K562 (cell line): Measurements from ENCODE around the gene CFAP97D2. TPM values are rescaled to one million over a fixed set of nuclear protein-coding genes. Genes with fewer than 3 reads are reported as not detected.

ENCODE experiments used
- ATAC-seq: fragments of 200-7000 bp; cut with Tn5 transposase; 3 replicates; pipeline ENCODE4 v1.9.1; 2020; ENCODE audit warnings: moderate library complexity
- BruUV-seq: library from RNA; stranded (reverse); fragments of 400-500 nt; replicated peaks from 2 replicates; lab custom pipeline; 2021; lab: Mats Ljungman, UMichigan
- CTCF ChIA-PET: fragments of 300-600 bp; formaldehyde crosslinking; extraction: SDS; loops from one replicate; lab custom pipeline; 2021; ENCODE audit warnings: low intra/inter-chr PET ratio; lab: Yijun Ruan, JAX
- POLR2A ChIA-PET: fragments of 300-600, 350-650 bp; sonication (Branson Sonifier 250); formaldehyde crosslinking; extraction: SDS; loops from one replicate; lab custom pipeline; 2021; ENCODE audit warnings: antibody characterized with exemption, inconsistent platforms; lab: Yijun Ruan, JAX
- DNase-seq, 4 experiments: peaks; one replicate each; pipeline versions ENCODE4 v3.0.0 to v3.0.0-alpha.2; 2011 to 2018; ENCODE audit warnings: low spot score in 3 of 4, mixed read lengths in 3 of 4; ENCODE audit errors: extremely low read depth in 1 of 4
- FAIRE-seq: peaks from 2 replicates; lab custom pipeline; 2011; peaks lifted over from hg19 to GRCh38; lab: Jason Lieb, UNC
- H2AFZ ChIP-seq: 2 replicates; pipeline ENCODE4 v1.6.0; 2011; ENCODE audit warnings: low read depth, low read length, control low read depth, inconsistent platforms
- H3K27ac ChIP-seq: fragments of 200-600 bp; 3 replicates; pipeline ENCODE4 v1.8.0; 2011; ENCODE audit warnings: low read depth, mild to moderate bottlenecking, control low read depth, inconsistent platforms, low read length, moderate library complexity, mixed read lengths; ENCODE audit errors: extremely low read depth
- H3K27me3 ChIP-seq, 2 experiments: fragments of 300-600 bp in 1 of 2; 2 replicates in 1 of 2; 3 replicates in 1 of 2; pipeline versions ENCODE4 v1.6.0 to v1.8.0; 2011; ENCODE audit warnings: inconsistent platforms in 2 of 2, low read length in 2 of 2, mild to moderate bottlenecking in 1 of 2, mixed read lengths in 1 of 2, moderate library complexity in 1 of 2; ENCODE audit not compliant: control insufficient read depth in 2 of 2, insufficient read depth in 2 of 2
- H3K36me3 ChIP-seq: fragments of 300-600 bp; 3 replicates; pipeline ENCODE4 v1.8.0; 2011; ENCODE audit warnings: mild to moderate bottlenecking, low read length, inconsistent platforms; ENCODE audit not compliant: control insufficient read depth, insufficient read depth
- H3K4me1 ChIP-seq, 2 experiments: fragments of 200-600 bp in 1 of 2; replicated peaks in 1 of 2; 2 replicates in 1 of 2; 3 replicates in 1 of 2; pipeline versions ENCODE4 v1.5.1 to v1.8.0; 2011; ENCODE audit warnings: inconsistent platforms in 2 of 2, low read length in 2 of 2, mild to moderate bottlenecking in 1 of 2, mixed read lengths in 1 of 2, moderate library complexity in 1 of 2; ENCODE audit not compliant: control insufficient read depth in 2 of 2, insufficient read depth in 2 of 2
- H3K4me2 ChIP-seq: 2 replicates; pipeline ENCODE4 v1.6.1; 2011; ENCODE audit warnings: low read length, control low read depth, inconsistent platforms, mixed read lengths; ENCODE audit not compliant: insufficient read depth
- H3K4me3 ChIP-seq: fragments of 200-600 bp; sonication (generic), shearing (Covaris generic); 2 replicates; pipeline ENCODE4 v1.5.1; 2016; ENCODE audit warnings: control low read depth, inconsistent platforms
- H3K79me2 ChIP-seq: fragments of 200-600 bp; 3 replicates; pipeline ENCODE4 v1.8.0; 2011; ENCODE audit warnings: low read length, inconsistent platforms; ENCODE audit not compliant: control insufficient read depth, insufficient read depth
- H3K9ac ChIP-seq, 2 experiments: 2 replicates each; pipeline versions ENCODE4 v1.6.0 to v1.6.1; 2011; ENCODE audit warnings: low read depth in 2 of 2, low read length in 2 of 2, control low read depth in 1 of 2, inconsistent platforms in 1 of 2, mild to moderate bottlenecking in 1 of 2, mixed read lengths in 1 of 2; ENCODE audit not compliant: insufficient read depth in 1 of 2
- H3K9me1 ChIP-seq: one replicate; pipeline ENCODE4 v1.6.0; 2011; ENCODE audit warnings: inconsistent platforms, mild to moderate bottlenecking, low read length, moderate library complexity; ENCODE audit not compliant: control insufficient read depth, insufficient read depth
- H3K9me3 ChIP-seq: replicated peaks from 2 replicates; pipeline ENCODE4 v1.5.1; 2011; ENCODE audit warnings: low read depth, low read length, inconsistent platforms; ENCODE audit not compliant: control insufficient read depth, insufficient read depth
- H4K20me1 ChIP-seq: replicated peaks from 2 replicates; pipeline ENCODE4 v1.6.1; 2011; ENCODE audit warnings: low read length, inconsistent platforms, mixed read lengths; ENCODE audit not compliant: control insufficient read depth, insufficient read depth
- CBFB ChIP-seq: sonication (generic); formaldehyde crosslinking; IDR thresholded peaks from 2 replicates; pipeline ENCODE4 v1.4.0; 2020; ENCODE audit warnings: mild to moderate bottlenecking, missing genetic modification reagents
- DNMT1 ChIP-seq: fragments of 450-650 bp; IDR thresholded peaks from 2 replicates; pipeline ENCODE4 v1.6.1; 2016; ENCODE audit warnings: antibody characterized with exemption, mild to moderate bottlenecking
- GATA2 ChIP-seq: sonication (generic); formaldehyde crosslinking; IDR thresholded peaks from 2 replicates; pipeline ENCODE4 v1.4.0; 2020; ENCODE audit warnings: mild to moderate bottlenecking, missing genetic modification reagents
- KDM2B ChIP-seq: fragments of 250-450 bp; sonication (Bioruptor Pico); IDR thresholded peaks from 2 replicates; pipeline ENCODE4 v1.8.0; 2021; ENCODE audit warnings: mild to moderate bottlenecking, moderate library complexity
- LEF1 ChIP-seq: fragments of 450-650 bp; IDR thresholded peaks from 2 replicates; pipeline ENCODE4 v1.6.1; 2016; ENCODE audit warnings: mild to moderate bottlenecking
- MYBL2 ChIP-seq, 2 experiments: fragments of 450-650 bp in 1 of 2; sonication (generic) in 1 of 2; formaldehyde crosslinking in 1 of 2; IDR thresholded peaks; 2 replicates each; pipeline versions ENCODE4 v1.6.1 to v1.8.1; 2017 to 2022; ENCODE audit warnings: borderline replicate concordance in 1 of 2, inconsistent platforms in 1 of 2, low read depth in 1 of 2, mild to moderate bottlenecking in 1 of 2, missing genetic modification reagents in 1 of 2, moderate library complexity in 1 of 2
- NR2F6 ChIP-seq: fragments of 450-650 bp; formaldehyde crosslinking; IDR thresholded peaks from 2 replicates; pipeline ENCODE4 v1.4.0; 2020; ENCODE audit warnings: mild to moderate bottlenecking
- POLR2H ChIP-seq: IDR thresholded peaks from 2 replicates; pipeline ENCODE4 v1.6.1; 2016; ENCODE audit warnings: missing genetic modification characterization, low read depth, mild to moderate bottlenecking, control low read depth, missing compliant biosample characterization, moderate library complexity
- POLR3A ChIP-seq: IDR thresholded peaks from 2 replicates; pipeline ENCODE4 v1.6.1; 2011; ENCODE audit warnings: borderline replicate concordance, mild to moderate bottlenecking, moderate library complexity; ENCODE audit not compliant: insufficient read length, insufficient read depth; ENCODE audit errors: extremely low read depth
- RUNX1 ChIP-seq: sonication (generic); IDR thresholded peaks from 2 replicates; pipeline ENCODE4 v1.6.1; 2016; ENCODE audit warnings: antibody characterized with exemption, low read depth
- SMARCE1 ChIP-seq: fragments of 450-650 bp; IDR thresholded peaks from 2 replicates; pipeline ENCODE4 v1.7.1; 2016; ENCODE audit warnings: mild to moderate bottlenecking
- ZFP36 ChIP-seq: fragments of 150-350 bp; IDR thresholded peaks from 2 replicates; pipeline ENCODE4 v1.6.1; 2018; ENCODE audit warnings: low read length, low read depth; ENCODE audit not compliant: partially characterized antibody
- WGBS: fragments of 100-300 bp; shearing (Covaris generic); methylation state at CpG from one replicate; pipeline ENCODE4 v1.1.6; 2016; ENCODE audit warnings: low coverage, mixed read lengths; ENCODE audit not compliant: insufficient coverage; ENCODE audit errors: missing lambda C conversion rate; 5-methylcytosine and 5-hydroxymethylcytosine counted together
- in situ Hi-C: fragments of 300-500 bp; cut with MboI; formaldehyde crosslinking; loops from 4 replicates; pipeline ENCODE4 v1.15.0; 2018; ENCODE audit warnings: inconsistent platforms, mixed read lengths
- intact Hi-C: fragments of 100-400 bp; cut with micrococcal nuclease; formaldehyde crosslinking; loops from 2 replicates; pipeline ENCODE4 v1.14.2; 2022
- polyA plus RNA-seq, 8 experiments: library from polyadenylated mRNA; depleted of rRNA in 4 of 8; stranded (reverse) in 5 of 8; unstranded in 3 of 8; fragments of >200 nt; fragmentation: Nextera tagmentation in 2 of 8; fragmentation: Illumina TruSeq in 1 of 8; extraction: Ambion mirVana in 2 of 8; extraction: Trizol in 1 of 8; gene quantifications; 2 replicates each; pipeline versions ENCODE4 v1.2.1 to v1.2.3, GENCODE V29; 2011 to 2014; ENCODE audit warnings: inconsistent platforms in 1 of 8, missing spikeins in 1 of 8
- total RNA-seq, 7 experiments: library from RNA; depleted of rRNA in 6 of 7; stranded (reverse); fragments of >200 nt in 6 of 7; fragmentation: Illumina TruSeq in 2 of 7; extraction: Trizol in 2 of 7; gene quantifications; 2 replicates each; pipeline versions ENCODE4 v1.2.1 to v1.2.3, GENCODE V29; 2011 to 2021; ENCODE audit warnings: low replicate concordance in 1 of 7
- TF ChIP-seq, protein P1 (sequence below): fragments of 250-450 bp; sonication (Bioruptor Pico); IDR thresholded peaks from 2 replicates; pipeline ENCODE4 v1.4.0; 2020; ENCODE audit warnings: borderline replicate concordance
- TF ChIP-seq, protein P2 (sequence below): IDR thresholded peaks from 2 replicates; pipeline ENCODE4 v1.6.1; 2012; ENCODE audit warnings: low read depth, low read length, improper control_type of control experiment, borderline replicate concordance
- TF ChIP-seq, protein P3 (sequence below): fragments of 450-650 bp; IDR thresholded peaks from 2 replicates; pipeline ENCODE4 v1.6.1; 2016; ENCODE audit warnings: missing biosample characterization, missing genetic modification characterization

Gene CFAP97D2
- total and polyA plus RNA-seq, 9 of the 15 experiments (the other 6 are each of a cell fraction or from before 2014, with no cell fraction given): not detected

DNA sequence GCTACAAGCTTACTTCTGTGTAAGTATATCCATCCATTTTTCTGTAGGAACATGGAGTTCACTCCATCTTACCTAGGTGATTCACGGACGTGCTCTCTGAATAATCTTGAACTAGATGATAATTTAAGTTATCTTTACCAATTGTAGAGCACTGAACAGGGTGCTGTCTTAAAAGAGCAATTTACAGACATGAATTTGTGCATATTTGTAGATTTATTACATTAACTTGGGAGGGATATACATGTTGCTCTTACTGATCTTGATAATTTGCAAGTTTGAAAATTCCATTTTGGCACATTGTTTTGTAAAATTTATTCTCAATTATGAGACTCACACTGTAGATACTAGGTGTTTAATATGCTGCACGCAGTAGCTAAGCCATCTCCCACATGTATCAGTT lies 64.9 kb downstream of the CFAP97D2 start:
- in situ Hi-C loops: no loop called here
- CTCF ChIA-PET: no interaction called here
- TF ChIP-seq KDM2B (no peak), SMARCE1 (no peak), LEF1 (no peak), POLR2H (tag) (no peak), MYBL2 (IDR thresholded peaks at IDR 0.05; ENCODE audit: low read depth) (no peak), MYBL2 (CRISPR knock-in tag; IDR thresholded peaks at IDR 0.05; ENCODE audit: borderline replicate concordance) (no peak), NR2F6 (CRISPR knock-in tag) (no peak), POLR3A (no peak), DNMT1 (no peak), RUNX1 (no peak), ZFP36 (no peak), CBFB (CRISPR knock-in tag) (no peak), GATA2 (CRISPR knock-in tag) (no peak)
- TF ChIP-seq, protein P1, sequence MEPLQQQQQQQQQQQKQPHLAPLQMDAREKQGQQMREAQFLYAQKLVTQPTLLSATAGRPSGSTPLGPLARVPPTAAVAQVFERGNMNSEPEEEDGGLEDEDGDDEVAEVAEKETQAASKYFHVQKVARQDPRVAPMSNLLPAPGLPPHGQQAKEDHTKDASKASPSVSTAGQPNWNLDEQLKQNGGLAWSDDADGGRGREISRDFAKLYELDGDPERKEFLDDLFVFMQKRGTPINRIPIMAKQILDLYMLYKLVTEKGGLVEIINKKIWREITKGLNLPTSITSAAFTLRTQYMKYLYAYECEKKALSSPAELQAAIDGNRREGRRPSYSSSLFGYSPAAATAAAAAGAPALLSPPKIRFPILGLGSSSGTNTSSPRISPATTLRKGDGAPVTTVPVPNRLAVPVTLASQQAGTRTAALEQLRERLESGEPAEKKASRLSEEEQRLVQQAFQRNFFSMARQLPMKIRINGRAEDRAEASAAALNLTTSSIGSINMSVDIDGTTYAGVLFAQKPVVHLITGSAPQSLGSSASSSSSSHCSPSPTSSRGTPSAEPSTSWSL (CRISPR knock-in tag): no peak
- TF ChIP-seq, protein P2, sequence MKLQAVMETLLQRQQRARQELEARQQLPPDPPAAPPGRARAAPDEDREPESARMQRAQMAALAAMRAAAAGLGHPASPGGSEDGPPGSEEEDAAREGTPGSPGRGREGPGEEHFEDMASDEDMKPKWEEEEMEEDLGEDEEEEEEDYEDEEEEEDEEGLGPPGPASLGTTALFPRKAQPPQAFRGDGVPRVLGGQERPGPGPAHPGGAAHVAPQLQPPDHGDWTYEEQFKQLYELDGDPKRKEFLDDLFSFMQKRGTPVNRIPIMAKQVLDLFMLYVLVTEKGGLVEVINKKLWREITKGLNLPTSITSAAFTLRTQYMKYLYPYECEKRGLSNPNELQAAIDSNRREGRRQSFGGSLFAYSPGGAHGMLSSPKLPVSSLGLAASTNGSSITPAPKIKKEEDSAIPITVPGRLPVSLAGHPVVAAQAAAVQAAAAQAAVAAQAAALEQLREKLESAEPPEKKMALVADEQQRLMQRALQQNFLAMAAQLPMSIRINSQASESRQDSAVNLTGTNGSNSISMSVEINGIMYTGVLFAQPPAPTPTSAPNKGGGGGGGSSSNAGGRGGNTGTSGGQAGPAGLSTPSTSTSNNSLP: no peak
- TF ChIP-seq, protein P3, sequence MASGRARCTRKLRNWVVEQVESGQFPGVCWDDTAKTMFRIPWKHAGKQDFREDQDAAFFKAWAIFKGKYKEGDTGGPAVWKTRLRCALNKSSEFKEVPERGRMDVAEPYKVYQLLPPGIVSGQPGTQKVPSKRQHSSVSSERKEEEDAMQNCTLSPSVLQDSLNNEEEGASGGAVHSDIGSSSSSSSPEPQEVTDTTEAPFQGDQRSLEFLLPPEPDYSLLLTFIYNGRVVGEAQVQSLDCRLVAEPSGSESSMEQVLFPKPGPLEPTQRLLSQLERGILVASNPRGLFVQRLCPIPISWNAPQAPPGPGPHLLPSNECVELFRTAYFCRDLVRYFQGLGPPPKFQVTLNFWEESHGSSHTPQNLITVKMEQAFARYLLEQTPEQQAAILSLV (tag): no peak

More for the DNA sequence above, 64.9 kb downstream of the CFAP97D2 start:
- Histone ChIP-seq H3K9me3 (no peaks in the 10 kb centered on the region), H3K27me3 (no peaks in the 10 kb centered on the region), H3K9me1 (no peaks in the 10 kb centered on the region), H3K4me2 (no peak overlapping the region), H3K4me1 (peaks cover 0 to 8% of the 10 kb centered on the region in 2 experiments; a peak in 2 of 5 replicates), H4K20me1 (no peaks in the 10 kb centered on the region), H3K9ac (no peak overlapping the region), H3K27ac (no peak overlapping the region), H3K4me3 (no peak overlapping the region), H3K79me2 (0 out of 3 replicates have a peak, but pooled peaks cover 5% of the 10 kb centered on the region), H2AFZ (no peak overlapping the region), H3K36me3 (peaks cover 96% of the 10 kb centered on the region)
- intact Hi-C loops: no loop called here
- BruUV-seq: no TSS peak
- no peak for ATAC-seq
- POLR2A ChIA-PET: no interaction called here
- 100% methylated on average over 3 of the region's 3 CpGs for WGBS
- no peak for DNase-seq
- FAIRE-seq: no peak
